ENCODE results near the gene B4GALT5.
"Not testable (repeated sequence)": the region's sequence is repeated elsewhere in the genome, so short reads cannot be mapped to it uniquely, and the experiment has no call there.

B4GALT5 gene

GRCh38 chr20:49672096-49672664 lies 41.5 kb downstream of the B4GALT5 start:
- TF ChIP-seq, protein P1, sequence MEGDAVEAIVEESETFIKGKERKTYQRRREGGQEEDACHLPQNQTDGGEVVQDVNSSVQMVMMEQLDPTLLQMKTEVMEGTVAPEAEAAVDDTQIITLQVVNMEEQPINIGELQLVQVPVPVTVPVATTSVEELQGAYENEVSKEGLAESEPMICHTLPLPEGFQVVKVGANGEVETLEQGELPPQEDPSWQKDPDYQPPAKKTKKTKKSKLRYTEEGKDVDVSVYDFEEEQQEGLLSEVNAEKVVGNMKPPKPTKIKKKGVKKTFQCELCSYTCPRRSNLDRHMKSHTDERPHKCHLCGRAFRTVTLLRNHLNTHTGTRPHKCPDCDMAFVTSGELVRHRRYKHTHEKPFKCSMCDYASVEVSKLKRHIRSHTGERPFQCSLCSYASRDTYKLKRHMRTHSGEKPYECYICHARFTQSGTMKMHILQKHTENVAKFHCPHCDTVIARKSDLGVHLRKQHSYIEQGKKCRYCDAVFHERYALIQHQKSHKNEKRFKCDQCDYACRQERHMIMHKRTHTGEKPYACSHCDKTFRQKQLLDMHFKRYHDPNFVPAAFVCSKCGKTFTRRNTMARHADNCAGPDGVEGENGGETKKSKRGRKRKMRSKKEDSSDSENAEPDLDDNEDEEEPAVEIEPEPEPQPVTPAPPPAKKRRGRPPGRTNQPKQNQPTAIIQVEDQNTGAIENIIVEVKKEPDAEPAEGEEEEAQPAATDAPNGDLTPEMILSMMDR (IDR thresholded peaks at IDR 0.05; ENCODE audit: poor library complexity, severe bottlenecking): no peak
- peaks cover 31% of the 10 kb centered on the region for H3K4me1 ChIP-seq (ENCODE audit: insufficient read depth, poor library complexity, severe bottlenecking)
- peaks cover 4% of the 10 kb centered on the region; the same call in 1 of the 2 replicates for H3K36me3 ChIP-seq (ENCODE audit: low read depth)
- H3K9me3 ChIP-seq (ENCODE audit: severe bottlenecking): no peaks in the 10 kb centered on the region
- ATAC-seq (ENCODE audit: low read depth) (no peak), DNase-seq (ENCODE audit: low spot score) (no peak)
- H3K27ac ChIP-seq (ENCODE audit: poor library complexity, severe bottlenecking): no peak overlapping the region
- H3K27me3 ChIP-seq (ENCODE audit: insufficient read depth, poor library complexity, severe bottlenecking): no peaks in the 10 kb centered on the region
- no peak overlapping the region for H3K4me3 ChIP-seq (ENCODE audit: severe bottlenecking)

DNA sequence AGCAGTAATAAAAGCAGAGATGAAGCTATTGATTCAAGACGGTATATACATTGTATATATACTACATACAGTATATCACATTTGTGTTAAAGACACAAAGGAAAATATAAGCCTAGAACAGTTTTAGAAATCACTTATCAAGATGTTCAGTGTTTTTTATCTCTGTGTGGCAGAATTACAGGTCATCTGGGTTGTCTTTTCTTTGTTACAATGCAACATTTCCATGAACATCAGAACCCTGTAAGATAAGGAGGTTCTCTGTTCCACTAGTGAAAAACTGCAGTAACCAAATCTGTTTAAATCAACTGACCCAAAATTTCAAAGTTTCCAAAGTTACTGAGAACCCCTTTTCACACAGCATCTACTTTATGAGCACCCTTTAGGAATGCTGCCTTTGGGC lies 42.2 kb downstream of the B4GALT5 start:
- no peak overlapping the region for H3K27ac ChIP-seq (ENCODE audit: poor library complexity, severe bottlenecking)
- H3K36me3 ChIP-seq (ENCODE audit: low read depth): peaks cover 4% of the 10 kb centered on the region; the same call in 1 of the 2 replicates
- H3K27me3 ChIP-seq (ENCODE audit: insufficient read depth, poor library complexity, severe bottlenecking): no peaks in the 10 kb centered on the region
- peaks cover 23% of the 10 kb centered on the region for H3K4me1 ChIP-seq (ENCODE audit: insufficient read depth, poor library complexity, severe bottlenecking)
- TF ChIP-seq, protein P1 (IDR thresholded peaks at IDR 0.05; ENCODE audit: poor library complexity, severe bottlenecking): no peak
- H3K9me3 ChIP-seq (ENCODE audit: severe bottlenecking): no peaks in the 10 kb centered on the region
- ATAC-seq (ENCODE audit: low read depth): no peak
- no peak for DNase-seq (ENCODE audit: low spot score)
- H3K4me3 ChIP-seq (ENCODE audit: severe bottlenecking): no peak overlapping the region

DNA sequence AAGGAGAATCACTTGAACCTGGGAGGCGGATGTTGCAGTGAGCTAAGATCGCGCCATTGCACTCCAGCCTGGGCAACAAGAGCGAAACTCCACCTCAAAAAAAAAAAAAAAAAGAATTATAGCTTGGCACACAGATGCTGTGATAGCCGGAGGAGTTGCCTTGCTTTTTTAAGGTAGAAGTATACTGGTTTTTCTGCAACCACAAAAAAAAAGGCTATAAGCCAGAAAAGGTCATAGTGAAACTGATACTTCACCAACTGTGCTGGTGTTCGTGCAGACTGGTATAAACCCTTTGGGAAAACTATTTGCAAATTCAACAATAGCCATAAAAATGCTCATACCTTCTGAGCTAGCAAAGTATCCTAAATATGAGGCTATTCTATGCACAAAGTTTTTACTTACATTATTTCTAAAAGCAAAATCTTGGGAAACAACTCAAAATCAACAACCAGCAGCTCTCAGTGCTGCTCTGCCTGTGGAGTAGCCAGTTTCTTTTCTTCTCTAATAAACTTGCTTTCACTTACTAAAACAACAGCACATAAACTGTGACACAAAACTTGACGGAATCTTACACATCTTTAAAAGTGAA lies 44.0 kb downstream of the B4GALT5 start:
- H3K9me3 ChIP-seq (ENCODE audit: severe bottlenecking): no peaks in the 10 kb centered on the region
- peaks cover 4% of the 10 kb centered on the region; the same call in 1 of the 2 replicates for H3K36me3 ChIP-seq (ENCODE audit: low read depth)
- no peak for DNase-seq (ENCODE audit: low spot score)
- peaks cover 6% of the 10 kb centered on the region for H3K4me1 ChIP-seq (ENCODE audit: insufficient read depth, poor library complexity, severe bottlenecking)
- TF ChIP-seq, protein P1 (IDR thresholded peaks at IDR 0.05; ENCODE audit: poor library complexity, severe bottlenecking): no peak
- no peak overlapping the region for H3K4me3 ChIP-seq (ENCODE audit: severe bottlenecking)
- H3K27me3 ChIP-seq (ENCODE audit: insufficient read depth, poor library complexity, severe bottlenecking): no peaks in the 10 kb centered on the region
- no peak for ATAC-seq (ENCODE audit: low read depth)
- no peak overlapping the region for H3K27ac ChIP-seq (ENCODE audit: poor library complexity, severe bottlenecking)

DNA sequence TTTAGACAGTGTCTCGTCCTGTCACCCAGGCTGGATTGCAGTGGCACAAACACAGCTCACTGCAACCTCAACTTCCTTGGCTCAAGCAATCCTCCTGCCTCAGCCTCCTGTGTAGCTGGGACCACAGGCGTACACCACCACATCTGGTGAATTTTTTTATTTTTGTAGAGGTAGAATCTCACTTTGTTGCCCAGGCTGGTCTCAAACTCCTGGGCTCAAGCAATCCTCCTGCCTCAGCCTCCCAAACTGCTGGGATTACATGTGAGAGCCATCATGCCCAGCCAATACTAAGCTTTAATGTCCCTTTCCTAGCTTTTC lies 44.8 kb downstream of the B4GALT5 start:
- H3K9me3 ChIP-seq (ENCODE audit: severe bottlenecking); H3K4me3 ChIP-seq (ENCODE audit: severe bottlenecking); DNase-seq (ENCODE audit: low spot score); ATAC-seq (ENCODE audit: low read depth); H3K4me1 ChIP-seq (ENCODE audit: insufficient read depth, poor library complexity, severe bottlenecking); H3K27me3 ChIP-seq (ENCODE audit: insufficient read depth, poor library complexity, severe bottlenecking); H3K27ac ChIP-seq (ENCODE audit: poor library complexity, severe bottlenecking); H3K36me3 ChIP-seq (ENCODE audit: low read depth): not testable (repeated sequence)

GRCh38 chr20:49668181-49668877 lies 45.3 kb downstream of the B4GALT5 start:
- Histone ChIP-seq H3K27me3 (ENCODE audit: insufficient read depth, poor library complexity, severe bottlenecking) (no peaks in the 10 kb centered on the region), H3K9me3 (ENCODE audit: severe bottlenecking) (no peaks in the 10 kb centered on the region), H3K4me3 (ENCODE audit: severe bottlenecking) (no peak overlapping the region), H3K27ac (ENCODE audit: poor library complexity, severe bottlenecking) (no peak overlapping the region), H3K36me3 (ENCODE audit: low read depth) (peaks cover 4% of the 10 kb centered on the region; the same call in 1 of the 2 replicates), H3K4me1 (ENCODE audit: insufficient read depth, poor library complexity, severe bottlenecking) (no peaks in the 10 kb centered on the region)
- DNase-seq (ENCODE audit: low spot score) (no peak), ATAC-seq (ENCODE audit: low read depth) (no peak)
- TF ChIP-seq, protein P1 (IDR thresholded peaks at IDR 0.05; ENCODE audit: poor library complexity, severe bottlenecking): no peak
